GM19240 (cell line): Measurements from ENCODE around the gene CEP20.
"Not testable (repeated sequence)": the region's sequence is repeated elsewhere in the genome, so short reads cannot be mapped to it uniquely, and the experiment has no call there.

Experiments used
- DNase-seq: peaks from one replicate; pipeline ENCODE4 v3.0.0; 2011; ENCODE audit warnings: low spot score; ENCODE audit not compliant: insufficient read length

Gene CEP20, protein sequence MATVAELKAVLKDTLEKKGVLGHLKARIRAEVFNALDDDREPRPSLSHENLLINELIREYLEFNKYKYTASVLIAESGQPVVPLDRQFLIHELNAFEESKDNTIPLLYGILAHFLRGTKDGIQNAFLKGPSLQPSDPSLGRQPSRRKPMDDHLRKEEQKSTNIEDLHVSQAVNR

GRCh38 chr16:15888072-15888976 lies at the start of gene CEP20:
Gene CEP20, minus strand, starts transcription at chr16:15888603. Its CDS starts 18 bp downstream, at chr16:15888585.
- peak; percentile 94 for DNase-seq

- DNase-seq: not testable (repeated sequence)
These were observed 48.4 kb upstream of the CEP20 start for GRCh38 chr16:15936809-15937208.

GRCh38 chr16:15934991-15935390 lies 46.6 kb upstream of the CEP20 start:
- DNase-seq: no peak

- no peak for DNase-seq
These were observed 45.4 kb upstream of the CEP20 start for GRCh38 chr16:15933781-15934180.

GRCh38 chr16:15932939-15933338 lies 44.5 kb upstream of the CEP20 start:
- no peak for DNase-seq

DNA sequence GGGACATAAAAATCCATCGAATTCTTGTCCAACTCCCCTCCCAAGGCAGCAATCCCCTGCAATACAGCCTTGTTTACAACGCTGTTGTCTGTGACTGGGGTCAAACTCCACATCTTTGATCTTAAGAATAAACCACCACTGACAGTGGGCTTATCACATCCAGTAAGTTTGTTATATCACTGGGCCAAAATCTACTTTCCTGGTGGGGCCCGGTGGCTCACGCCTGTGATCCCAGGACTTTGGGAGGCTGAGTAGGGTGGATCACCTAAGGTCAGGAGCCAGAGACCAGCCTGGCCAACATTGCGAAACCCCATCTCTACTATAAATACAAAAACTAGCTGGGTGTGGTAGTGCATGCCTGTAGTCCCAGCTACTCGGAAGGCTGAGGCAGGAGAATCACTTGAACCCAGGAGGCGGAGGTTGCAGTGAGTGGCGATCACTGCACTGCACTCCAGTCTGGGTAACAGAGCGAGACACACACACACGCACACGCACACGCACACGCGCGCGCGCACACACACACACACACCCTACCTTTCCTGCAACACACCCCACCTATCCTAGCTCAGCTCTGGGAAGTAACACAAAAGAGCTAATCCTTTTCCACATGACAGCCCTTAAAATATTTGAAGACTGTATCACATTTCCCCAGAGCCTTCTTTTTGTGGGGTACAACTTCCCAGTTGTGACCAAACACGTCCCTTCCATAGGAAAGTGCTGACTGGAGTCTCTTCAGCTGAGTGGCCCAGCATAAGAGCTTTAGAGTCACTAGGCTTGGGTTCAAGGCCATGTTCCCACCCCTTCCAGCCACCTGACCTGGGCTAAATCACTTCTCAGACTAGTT lies 40.1 kb upstream of the CEP20 start:
- no peak for DNase-seq

DNA sequence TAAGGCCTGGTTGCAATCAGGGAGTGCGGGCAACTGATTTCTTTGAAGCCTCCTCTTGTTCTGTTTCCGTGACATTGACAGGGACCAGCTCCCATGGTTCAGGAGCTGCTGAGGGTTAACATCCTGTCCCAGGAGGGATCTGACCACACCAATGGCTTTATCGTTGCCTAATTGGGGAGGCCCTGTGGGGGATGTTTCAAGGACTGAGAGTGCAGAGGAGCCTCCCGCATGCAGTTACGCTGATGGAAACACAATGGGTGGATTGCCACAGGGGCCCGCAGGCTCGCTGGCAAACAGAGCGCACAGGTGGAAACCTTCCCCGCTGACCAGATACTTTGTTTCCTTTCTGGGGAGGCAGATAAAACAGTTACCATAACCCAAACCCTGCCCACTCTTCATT lies 37.2 kb upstream of the CEP20 start:
- DNase-seq: no peak

GRCh38 chr16:15924996-15925395 lies 36.6 kb upstream of the CEP20 start:
- DNase-seq: no peak

DNA sequence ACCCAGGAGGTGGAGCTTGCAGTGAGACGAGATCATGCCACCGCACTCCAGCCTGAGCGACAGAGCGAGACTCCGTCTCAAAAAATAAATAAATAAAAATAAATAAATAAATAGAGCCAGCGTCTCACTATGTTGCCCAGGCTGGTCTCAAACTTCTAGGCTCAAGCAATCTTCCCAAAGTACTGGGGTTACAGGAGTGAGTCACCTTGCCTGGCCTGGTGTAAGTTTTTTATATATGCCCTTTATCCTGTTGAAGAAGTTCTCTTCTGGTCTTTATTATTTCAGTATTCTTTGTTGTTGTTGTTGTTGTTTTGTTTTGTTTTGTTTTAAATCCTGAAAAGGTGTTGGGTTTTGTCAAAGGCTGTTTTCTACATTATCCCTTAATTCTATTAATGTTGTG lies 30.9 kb upstream of the CEP20 start:
- DNase-seq: no peak

GRCh38 chr16:15918314-15918713 lies 29.9 kb upstream of the CEP20 start:
- DNase-seq: not testable (repeated sequence)

DNA sequence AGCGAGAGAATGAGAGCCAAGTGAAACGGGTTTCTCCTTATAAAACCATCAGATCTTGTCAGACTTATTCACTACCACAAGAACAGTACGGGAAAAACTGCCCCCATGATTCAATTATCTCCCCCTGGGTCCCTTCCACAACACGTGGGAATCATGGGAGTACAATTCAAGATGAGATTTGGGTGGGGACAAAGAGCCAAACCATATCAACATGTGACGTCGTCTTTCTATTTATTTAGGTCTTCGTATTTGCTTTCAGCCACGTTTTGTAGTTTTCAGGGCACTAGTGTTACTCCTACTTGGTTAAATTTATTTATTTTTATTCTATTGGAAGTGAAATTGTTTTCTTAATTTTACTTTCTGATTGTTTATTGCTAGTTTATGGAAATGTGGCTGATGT lies 27.9 kb upstream of the CEP20 start:
- no peak for DNase-seq

- no peak for DNase-seq
These were observed 27.2 kb upstream of the CEP20 start for GRCh38 chr16:15915555-15916081.

DNA sequence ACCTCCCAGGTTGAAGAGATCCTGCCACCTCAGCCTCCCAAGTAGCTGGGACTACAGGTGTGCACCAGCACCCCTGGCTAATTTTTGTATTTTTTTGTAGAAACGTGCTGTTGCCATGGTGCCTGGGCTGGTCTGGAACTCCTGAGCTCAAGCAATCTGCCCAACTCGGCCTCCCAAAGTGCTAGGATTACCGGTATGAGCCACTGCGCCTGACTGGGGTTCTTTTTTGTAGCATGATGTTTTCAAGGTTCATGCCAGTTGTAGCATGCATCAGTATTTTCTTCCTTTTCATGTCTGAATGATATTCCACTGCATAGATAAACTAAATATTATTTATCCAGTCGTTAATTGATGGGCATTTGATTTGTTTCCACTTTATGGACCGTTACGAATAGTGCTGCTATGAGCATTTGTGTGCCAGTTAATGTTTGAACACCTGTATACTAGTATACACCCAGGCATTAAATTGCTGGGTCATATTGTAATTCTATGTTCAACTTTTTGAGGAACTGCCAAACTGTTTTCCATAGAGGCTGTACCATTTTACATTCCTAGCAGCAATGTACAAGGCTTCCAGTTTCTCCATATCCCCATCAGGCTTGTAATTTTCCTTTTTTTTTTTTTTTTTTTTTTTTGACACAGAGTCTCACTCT lies 24.8 kb upstream of the CEP20 start:
- no peak for DNase-seq

- no peak for DNase-seq
These were observed 22.8 kb upstream of the CEP20 start for GRCh38 chr16:15911198-15911597.

DNA sequence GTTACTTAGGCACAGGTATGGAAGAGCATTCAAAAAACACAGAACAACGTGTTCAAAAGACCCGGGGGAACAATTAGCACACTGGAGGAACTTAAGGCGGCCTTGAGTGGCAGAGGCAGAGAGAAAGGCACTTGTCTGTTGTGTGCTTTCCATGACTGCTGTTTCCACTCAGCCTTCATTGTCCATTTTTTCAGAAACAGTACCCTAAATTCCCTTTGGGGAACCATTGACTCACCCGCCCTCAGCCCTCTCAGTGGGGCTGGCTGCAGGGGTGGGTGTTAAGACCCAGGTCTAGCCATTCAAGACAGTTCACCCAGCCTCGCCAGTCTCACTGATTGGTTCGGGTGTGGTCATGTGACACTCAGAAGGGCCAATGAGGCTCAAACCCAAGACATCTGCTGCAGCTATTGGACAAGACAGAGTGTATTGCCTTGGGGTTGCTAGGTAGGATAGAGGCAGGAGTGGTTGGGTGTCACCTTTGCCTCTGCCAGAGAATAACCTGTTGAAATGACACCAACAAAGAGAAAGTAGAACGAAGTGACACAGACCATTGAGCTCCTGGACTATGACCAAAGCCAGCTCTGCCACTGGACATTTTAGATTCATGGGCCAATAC lies 19.6 kb upstream of the CEP20 start:
- DNase-seq: peak; percentile 80

DNA sequence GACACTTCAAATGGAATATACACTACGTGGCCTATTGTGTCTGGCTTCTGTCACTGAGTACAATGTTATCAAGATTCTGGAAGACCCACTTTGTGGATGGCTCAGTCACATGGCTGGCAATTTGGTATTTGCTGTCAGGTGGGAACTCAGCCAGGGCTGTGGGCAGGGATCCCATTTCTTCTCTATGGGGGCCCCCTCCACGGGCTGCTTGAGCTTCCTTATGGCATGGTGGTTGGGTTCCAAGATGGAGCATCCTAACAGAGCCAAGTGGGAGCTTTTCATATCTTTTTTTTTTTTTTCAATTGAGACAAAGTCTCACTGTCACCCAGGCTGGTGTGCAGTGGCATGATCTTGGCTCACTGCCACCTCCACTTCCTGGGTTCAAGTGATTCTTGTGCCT lies 18.0 kb upstream of the CEP20 start:
- DNase-seq: no peak

- DNase-seq: no peak
These were observed 15.6 kb upstream of the CEP20 start for GRCh38 chr16:15903960-15904359.

GRCh38 chr16:15900901-15901500 lies 12.6 kb upstream of the CEP20 start:
- no peak for DNase-seq

GRCh38 chr16:15900357-15900756 lies 12.0 kb upstream of the CEP20 start:
- no peak for DNase-seq

DNA sequence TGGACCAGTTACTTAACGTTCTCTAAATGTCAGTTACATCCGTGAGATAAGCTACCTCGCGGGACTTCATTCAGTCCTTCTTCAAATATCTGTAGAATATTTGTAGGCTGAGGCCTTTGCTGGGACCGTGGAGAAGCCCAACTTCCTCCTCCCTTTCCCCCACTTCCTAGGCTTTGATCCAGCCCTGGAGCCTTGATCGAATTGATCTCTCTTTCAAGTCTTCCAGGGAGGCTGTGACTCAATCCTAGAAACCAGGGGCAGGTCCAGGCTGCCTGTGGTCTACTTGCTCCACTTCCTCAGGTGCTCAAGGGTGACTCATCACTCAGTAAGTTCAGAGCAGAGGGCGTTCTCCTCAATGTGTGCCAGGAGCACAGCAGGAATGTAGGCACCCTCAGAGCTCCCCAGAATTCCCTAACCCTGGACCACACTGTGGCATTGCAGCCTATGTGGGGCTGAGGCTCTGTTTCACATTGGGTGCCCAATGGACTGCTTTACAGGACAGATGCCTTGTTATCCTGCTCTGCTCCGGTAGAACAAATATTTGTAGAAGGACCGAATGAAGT lies 11.2 kb upstream of the CEP20 start:
- peak; percentile 16 for DNase-seq
